H9 (cell line): Measurements from ENCODE around the gene MAPRE3. TPM values are rescaled to one million over a fixed set of nuclear protein-coding genes. Genes with fewer than 3 reads are reported as not detected.

Experiments used
- DNase-seq: peaks from one replicate; pipeline ENCODE4 v3.0.0-alpha.2; 2017
- H2AFZ ChIP-seq: one replicate; pipeline ENCODE4 v1.6.1; 2013; ENCODE audit warnings: mild to moderate bottlenecking, low read length, control low read depth, moderate library complexity
- H2AK5ac ChIP-seq: 2 replicates; pipeline ENCODE4 v1.6.1; 2013; ENCODE audit warnings: low read length, control low read depth, mixed read lengths; ENCODE audit not compliant: insufficient read length
- H2BK120ac ChIP-seq: one replicate; pipeline ENCODE4 v1.6.1; 2013; ENCODE audit warnings: low read depth, mild to moderate bottlenecking, low read length, control low read depth, inconsistent platforms; ENCODE audit not compliant: poor library complexity, severe bottlenecking
- H2BK12ac ChIP-seq: 2 replicates; pipeline ENCODE4 v1.6.1; 2013; ENCODE audit warnings: low read length, control low read depth, mixed read lengths, low read depth; ENCODE audit not compliant: insufficient read length
- H2BK15ac ChIP-seq: 2 replicates; pipeline ENCODE4 v1.6.1; 2013; ENCODE audit warnings: low read depth, low read length, control low read depth
- H2BK20ac ChIP-seq: one replicate; pipeline ENCODE4 v1.6.1; 2013; ENCODE audit warnings: low read depth, mild to moderate bottlenecking, low read length, control low read depth, inconsistent platforms; ENCODE audit not compliant: poor library complexity, severe bottlenecking
- H2BK5ac ChIP-seq: 2 replicates; pipeline ENCODE4 v1.6.1; 2013; ENCODE audit warnings: low read length, control low read depth, mixed read lengths; ENCODE audit not compliant: insufficient read length
- H3K14ac ChIP-seq: 2 replicates; pipeline ENCODE4 v1.6.1; 2013; ENCODE audit warnings: low read length, control low read depth; ENCODE audit not compliant: insufficient read depth
- H3K18ac ChIP-seq: 2 replicates; pipeline ENCODE4 v1.6.1; 2013; ENCODE audit warnings: low read depth, mild to moderate bottlenecking, mixed read lengths, low read length, control low read depth; ENCODE audit not compliant: insufficient read length
- H3K23ac ChIP-seq: 2 replicates; pipeline ENCODE4 v1.6.1; 2013; ENCODE audit warnings: low read length, control low read depth, mixed read lengths, low read depth; ENCODE audit not compliant: insufficient read length
- H3K23me2 ChIP-seq: 2 replicates; pipeline ENCODE4 v1.6.1; 2013; ENCODE audit warnings: low read depth, mild to moderate bottlenecking, mixed read lengths, low read length, control low read depth; ENCODE audit not compliant: insufficient read length, poor library complexity, severe bottlenecking
- H3K27ac ChIP-seq: 2 replicates; pipeline ENCODE4 v1.5.1; 2013; ENCODE audit warnings: low read length, control low read depth, mixed read lengths, low read depth; ENCODE audit not compliant: insufficient read length
- H3K27me3 ChIP-seq: 2 replicates; pipeline ENCODE4 v1.6.1; 2013; ENCODE audit warnings: low read length, control low read depth, inconsistent platforms; ENCODE audit not compliant: insufficient read depth
- H3K4ac ChIP-seq: 2 replicates; pipeline ENCODE4 v1.6.1; 2013; ENCODE audit warnings: low read depth, mild to moderate bottlenecking, control low read depth, inconsistent platforms, low read length, moderate library complexity
- H3K4me1 ChIP-seq: 2 replicates; pipeline ENCODE4 v1.6.1; 2013; ENCODE audit warnings: low read length, control low read depth, inconsistent platforms; ENCODE audit not compliant: insufficient read depth
- H3K4me2 ChIP-seq: 2 replicates; pipeline ENCODE4 v1.6.1; 2013; ENCODE audit warnings: low read length, control low read depth, mixed read lengths; ENCODE audit not compliant: insufficient read length, insufficient read depth
- H3K56ac ChIP-seq: 2 replicates; pipeline ENCODE4 v1.6.1; 2013; ENCODE audit warnings: low read depth, mild to moderate bottlenecking, mixed read lengths, low read length, control low read depth; ENCODE audit not compliant: insufficient read length
- H3K79me1 ChIP-seq: 2 replicates; pipeline ENCODE4 v1.6.1; 2013; ENCODE audit warnings: low read depth, mild to moderate bottlenecking, moderate library complexity, low read length, control low read depth, inconsistent platforms; ENCODE audit not compliant: insufficient read depth, poor library complexity, severe bottlenecking
- H3K79me2 ChIP-seq: 2 replicates; pipeline ENCODE4 v1.6.1; 2013; ENCODE audit warnings: low read length, control low read depth, inconsistent platforms; ENCODE audit not compliant: insufficient read depth
- H3K9ac ChIP-seq: 2 replicates; pipeline ENCODE4 v1.6.1; 2013; ENCODE audit warnings: low read length, control low read depth, mixed read lengths; ENCODE audit not compliant: insufficient read length; ENCODE audit errors: extremely low read depth
- H3K9me3 ChIP-seq: one replicate; pipeline ENCODE4 v1.6.1; 2013; ENCODE audit warnings: low read depth, low read length, inconsistent platforms; ENCODE audit not compliant: control insufficient read depth
- H3T11ph ChIP-seq: one replicate; pipeline ENCODE4 v1.6.1; 2013; ENCODE audit warnings: mild to moderate bottlenecking, low read length, control low read depth, inconsistent platforms
- H4K20me1 ChIP-seq: one replicate; pipeline ENCODE4 v1.6.1; 2013; ENCODE audit not compliant: control insufficient read depth, insufficient read length, insufficient read depth
- H4K5ac ChIP-seq: 2 replicates; pipeline ENCODE4 v1.6.1; 2013; ENCODE audit warnings: low read depth, mild to moderate bottlenecking, mixed read lengths, low read length, control low read depth; ENCODE audit not compliant: insufficient read length
- H4K8ac ChIP-seq: replicated peaks from 2 replicates; pipeline ENCODE4 v1.6.1; 2013; ENCODE audit warnings: low read length, control low read depth, mixed read lengths, low read depth; ENCODE audit not compliant: insufficient read length
- H4K91ac ChIP-seq: 2 replicates; pipeline ENCODE4 v1.6.1; 2013; ENCODE audit warnings: low read depth, mild to moderate bottlenecking, moderate library complexity, mixed read lengths, low read length, control low read depth; ENCODE audit not compliant: insufficient read length
- H3K27ac Mint-ChIP-seq, 3 experiments: 2 replicates in 2 of 3; 3 replicates in 1 of 3; pipeline ENCODE4 v1.8.0; 2020 to 2021; ENCODE audit warnings: mixed read lengths in 3 of 3, mild to moderate bottlenecking in 1 of 3, moderate library complexity in 1 of 3
- H3K27me3 Mint-ChIP-seq: 2 replicates; pipeline ENCODE4 v1.8.0; 2021; ENCODE audit warnings: low read depth, mild to moderate bottlenecking, moderate library complexity, mixed read lengths
- H3K36me3 Mint-ChIP-seq, 3 experiments: 2 replicates in 2 of 3; 3 replicates in 1 of 3; pipeline ENCODE4 v1.8.0; 2020 to 2021; ENCODE audit warnings: low read depth in 3 of 3, mixed read lengths in 3 of 3; ENCODE audit not compliant: insufficient read depth in 1 of 3
- H3K4me1 Mint-ChIP-seq, 2 experiments: 2 replicates each; pipeline ENCODE4 v1.8.0; 2020; ENCODE audit warnings: mixed read lengths in 2 of 2
- H3K4me3 Mint-ChIP-seq, 2 experiments: 2 replicates in 1 of 2; 3 replicates in 1 of 2; pipeline ENCODE4 v1.8.0; 2020 to 2021; ENCODE audit warnings: mild to moderate bottlenecking in 2 of 2, mixed read lengths in 2 of 2, moderate library complexity in 1 of 2
- H3K9me3 Mint-ChIP-seq, 2 experiments: 2 replicates in 1 of 2; 3 replicates in 1 of 2; pipeline ENCODE4 v1.8.0; 2020; ENCODE audit warnings: mild to moderate bottlenecking in 2 of 2, mixed read lengths in 2 of 2, moderate library complexity in 1 of 2
- CTCF ChIP-seq: fragments of 200-600 bp; sonication (generic); conservative IDR thresholded peaks from 3 replicates; pipeline ENCODE4 v1.8.0; 2021; ENCODE audit warnings: antibody characterized with exemption, mild to moderate bottlenecking
- WGBS: extraction: QIAGEN DNeasy Blood & Tissue Kit; methylation state at CpG from one replicate; pipeline ENCODE4 v1.1.7; 2013; ENCODE audit warnings: missing lambda C conversion rate, low lambda C conversion rate, mixed read lengths; ENCODE audit not compliant: insufficient read length; ENCODE audit errors: extremely low coverage; 5-methylcytosine and 5-hydroxymethylcytosine counted together
- total RNA-seq: library from RNA; stranded (reverse); gene quantifications from 2 replicates; pipeline ENCODE4 v1.2.1, GENCODE V29; 2021

The MAPRE3 gene
- total RNA-seq, 1 experiment from 2014 or later, result 2.0 TPM

- Histone ChIP-seq H3T11ph (no peak overlapping the region), H3K4me1 (0 out of 2 replicates have a peak, but pooled peaks cover 3% of the 10 kb centered on the region), H3K4me2 (no peak overlapping the region), H3K18ac (no peak overlapping the region), H2BK15ac (no peak overlapping the region), H3K27ac (no peak overlapping the region), H3K27me3 (peaks cover 10% of the 10 kb centered on the region; the same call in 1 of the 2 replicates), H3K79me1 (no peaks in the 10 kb centered on the region), H2BK20ac (no peak overlapping the region), H2AFZ (no peak overlapping the region), H2BK5ac (no peak overlapping the region), H2BK12ac (no peak overlapping the region), H2AK5ac (no peak overlapping the region), H4K91ac (no peak overlapping the region), H3K23me2 (peaks cover 6% of the 10 kb centered on the region), H3K14ac (no peak overlapping the region), H3K79me2 (no peaks in the 10 kb centered on the region), H2BK120ac (no peak overlapping the region), H4K20me1 (no peaks in the 10 kb centered on the region), H3K9me3 (no peaks in the 10 kb centered on the region), H3K4ac (no peak overlapping the region), H3K23ac (no peak overlapping the region), H3K9ac (no peak overlapping the region), H3K56ac (no peak overlapping the region), H4K8ac (no peak overlapping the region), H4K5ac (no peak overlapping the region)
- H3K4me3 Mint-ChIP-seq, result peak overlapping the region; percentile 6 to 78
- H3K9me3 Mint-ChIP-seq, result no peaks in the 10 kb centered on the region; a peak in 1 of 5 replicates
- no peak for DNase-seq
- peaks cover 13 to 20% of the 10 kb centered on the region in 2 experiments for H3K4me1 Mint-ChIP-seq
- H3K27ac Mint-ChIP-seq, result no peak overlapping the region; a peak in 1 of 7 replicates
- H3K36me3 Mint-ChIP-seq, result no peaks in the 10 kb centered on the region
- H3K27me3 Mint-ChIP-seq, result peaks cover 69% of the 10 kb centered on the region
- TF ChIP-seq CTCF, result no peak
- no CpG with 5 or more reads among the region's 10 CpGs for WGBS
Measured at GRCh38 chr2:26969077-26969844, 1.2 kb upstream of the MAPRE3 start.
